CD4-positive, alpha-beta T cell treated with Interferon gamma for 1 hour (primary cell): ENCODE measurements around the gene ABR.
"Not testable (repeated sequence)": the region's sequence is repeated elsewhere in the genome, so short reads cannot be mapped to it uniquely, and the experiment has no call there.

Experiments
- DNase-seq: peaks from one replicate; pipeline ENCODE4 v3.0.0-alpha.2; 2020

Gene ABR

GRCh38 chr17:978103-979093 lies 201.4 kb downstream of the ABR start:
- DNase-seq, result no peak

DNA sequence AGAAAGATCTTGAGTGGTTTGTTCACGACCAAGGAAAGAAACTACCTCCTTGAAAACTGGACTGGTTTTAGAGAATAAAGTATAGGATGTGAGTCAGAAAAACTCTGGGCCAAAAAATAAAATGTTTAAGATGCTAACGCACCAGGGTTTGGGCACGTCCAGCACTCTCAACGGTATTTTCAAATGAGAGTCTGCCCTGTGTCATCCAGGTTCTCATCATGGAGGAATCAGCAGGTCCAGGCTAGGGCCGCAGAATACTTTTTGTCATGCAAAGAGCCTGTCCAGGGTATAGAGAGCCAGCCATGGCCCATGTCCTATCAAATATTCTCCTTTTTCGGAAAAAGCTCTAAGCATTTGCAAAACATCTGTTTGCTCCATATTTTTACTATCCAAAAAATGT lies 202.6 kb downstream of the ABR start:
- no peak for DNase-seq

- no peak for DNase-seq
Measured at GRCh38 chr17:976312-976711, 203.5 kb downstream of the ABR start.

DNA sequence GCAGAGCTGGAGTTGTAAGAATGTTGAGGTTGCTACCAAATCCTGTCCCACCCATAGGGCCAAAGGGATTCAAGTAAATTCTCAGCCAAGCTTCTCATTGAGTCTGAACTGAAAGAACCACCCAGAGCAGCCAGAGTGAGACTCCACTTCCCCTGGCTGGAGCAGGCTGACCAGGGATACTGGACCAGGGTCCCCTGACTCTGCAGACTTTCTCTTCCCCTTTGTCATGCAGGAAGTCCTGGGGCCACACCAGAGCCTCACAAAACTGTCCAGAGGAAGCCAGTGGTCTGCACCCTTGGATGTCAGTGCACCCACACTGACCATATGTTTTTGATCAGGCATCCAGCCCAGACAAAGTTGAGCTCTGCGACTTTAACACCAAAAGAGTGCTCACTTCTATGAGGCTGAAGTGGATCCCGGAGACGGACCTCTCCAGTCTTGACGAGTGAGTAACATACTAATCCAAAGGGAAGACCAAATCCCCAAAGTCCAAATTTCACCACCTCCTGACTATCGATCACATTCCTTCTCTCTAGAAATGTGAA lies 204.3 kb downstream of the ABR start:
- no peak for DNase-seq

- DNase-seq, result not testable (repeated sequence)
Measured at GRCh38 chr17:974778-975177, 205.0 kb downstream of the ABR start.

DNA sequence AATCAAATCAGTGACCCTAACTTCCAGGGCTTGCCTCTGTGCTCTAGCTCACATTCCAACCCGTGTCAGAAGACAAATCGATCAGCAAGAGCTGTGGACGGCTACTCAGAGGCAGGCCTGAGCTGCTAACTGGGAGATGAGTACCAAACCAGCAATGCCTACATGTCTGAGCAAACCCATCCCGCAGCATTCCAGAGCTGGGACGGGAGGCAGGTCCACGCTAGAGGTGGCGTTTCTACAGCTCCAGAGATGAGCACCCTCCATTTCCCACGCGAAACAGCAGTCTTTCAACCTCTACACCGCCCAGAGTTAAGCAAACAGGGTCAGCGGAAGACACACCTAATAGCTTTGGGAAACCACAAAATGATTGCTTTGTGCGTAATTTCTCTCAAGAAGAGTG lies 206.7 kb downstream of the ABR start:
- no peak for DNase-seq

DNA sequence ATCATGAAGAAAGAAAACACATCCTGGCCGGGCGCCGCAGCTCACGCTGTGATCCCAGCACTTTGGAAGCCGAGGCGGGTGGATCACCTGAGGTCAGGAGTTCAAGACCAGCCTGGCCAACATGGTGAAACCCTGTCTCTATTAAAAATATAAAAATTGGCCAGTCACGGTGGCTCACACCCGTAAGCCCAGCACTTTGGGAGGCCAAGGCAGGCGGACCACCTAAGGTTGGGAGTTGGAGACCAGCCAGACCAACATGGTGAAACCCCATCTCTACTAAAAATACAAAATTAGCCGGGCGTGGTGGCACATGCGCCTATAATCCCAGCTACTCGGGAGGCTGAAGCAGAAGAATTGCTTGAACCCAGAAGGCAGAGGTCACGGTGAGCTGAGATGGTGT lies 207.9 kb downstream of the ABR start:
- not testable (repeated sequence) for DNase-seq

DNA sequence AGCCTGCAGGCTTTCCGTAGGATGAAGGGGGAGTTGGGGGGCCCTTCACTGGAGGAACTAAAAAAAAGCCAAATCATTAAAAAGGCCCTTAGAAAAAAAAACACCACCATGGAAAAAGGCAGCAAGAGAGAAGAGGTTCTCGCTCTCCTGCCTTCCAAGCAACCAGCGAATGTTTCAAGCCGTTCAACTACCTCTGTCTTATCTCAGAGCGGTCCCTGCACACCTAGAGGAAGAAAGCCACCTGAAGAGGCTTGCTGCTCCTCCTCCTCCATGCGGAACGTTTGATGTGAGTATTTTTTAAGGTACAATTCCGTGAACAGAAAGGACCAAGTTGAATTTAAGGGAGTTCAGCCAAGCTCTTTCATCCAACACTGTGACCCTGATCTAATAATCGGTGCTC lies 209.4 kb downstream of the ABR start:
- no peak for DNase-seq

- DNase-seq, result no peak
Measured at GRCh38 chr17:969811-970355, 209.9 kb downstream of the ABR start.

DNA sequence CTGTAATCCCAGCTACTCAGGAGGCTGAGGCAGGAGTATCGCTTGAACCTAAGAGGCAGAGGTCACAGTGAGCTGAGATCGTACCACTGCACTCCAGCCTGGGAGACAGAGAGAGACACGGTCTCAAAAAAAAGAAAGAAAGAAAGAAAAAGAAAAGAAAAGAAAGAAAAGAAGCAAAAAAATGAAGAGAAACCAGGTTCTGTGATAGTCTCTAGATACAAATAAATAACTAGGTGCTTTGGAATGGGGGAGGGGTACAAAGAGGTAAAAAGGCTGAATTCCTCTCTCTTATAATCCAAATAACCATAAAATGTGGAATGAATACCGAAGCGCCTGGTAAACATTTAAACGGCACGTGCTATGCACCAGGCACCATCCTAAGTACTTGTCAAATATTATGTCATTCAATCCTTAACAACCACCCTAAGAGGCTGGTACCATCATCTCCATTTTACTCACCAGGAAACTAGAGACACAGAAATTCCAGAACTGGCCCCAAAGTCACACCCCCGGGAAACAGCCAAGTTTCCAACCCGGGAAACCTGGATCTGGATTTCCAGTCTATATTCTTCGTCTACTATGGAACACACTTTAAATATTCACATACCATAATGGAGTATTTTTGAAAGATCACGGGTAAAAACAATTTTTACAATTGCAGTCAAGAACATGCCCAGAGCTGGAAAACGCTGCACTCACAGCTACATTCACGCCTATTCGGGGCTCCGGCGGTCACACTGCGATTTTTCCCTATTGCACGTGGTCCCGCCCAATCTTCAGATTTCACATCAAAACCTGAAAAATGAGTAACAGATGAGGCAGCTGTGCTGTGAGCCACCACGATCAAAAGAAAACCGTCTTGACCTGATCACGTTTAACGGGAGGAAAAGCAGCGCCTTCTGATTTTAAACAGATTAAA lies 210.7 kb downstream of the ABR start:
- DNase-seq, result no peak

GRCh38 chr17:967122-967521 lies 212.7 kb downstream of the ABR start:
- DNase-seq, result no peak

DNA sequence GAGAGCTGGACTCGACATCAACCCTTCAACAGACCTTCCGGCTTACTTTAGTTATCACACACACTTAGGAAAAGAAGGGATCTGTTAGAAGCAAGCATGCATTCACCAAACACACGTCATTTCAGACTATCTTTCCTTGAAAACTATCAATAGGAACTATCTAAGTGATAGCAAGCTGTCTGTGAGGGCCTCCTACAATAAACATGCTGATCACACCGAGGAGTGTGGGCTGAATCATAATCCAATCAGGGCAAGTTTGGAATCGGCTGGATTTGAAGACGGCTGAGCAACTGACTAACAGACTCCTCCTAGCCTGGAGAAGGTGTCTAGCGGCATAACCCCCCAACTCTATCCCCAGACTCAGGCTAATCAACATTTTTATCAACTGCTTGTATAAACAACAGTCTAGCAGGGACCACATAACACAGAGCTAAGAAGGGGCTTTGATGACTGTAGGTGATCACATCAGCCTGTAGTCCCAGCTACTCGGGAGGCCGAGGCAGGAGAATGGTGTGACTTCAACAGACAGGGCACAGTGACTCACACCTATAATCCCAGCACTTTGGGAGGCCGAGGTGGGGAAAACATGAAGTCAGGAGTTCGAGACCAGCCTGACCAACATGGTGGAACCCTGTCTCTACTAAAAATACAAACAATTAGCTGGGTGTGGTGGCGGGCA lies 214.3 kb downstream of the ABR start:
- DNase-seq, result no peak

GRCh38 chr17:964876-965275 lies 214.9 kb downstream of the ABR start:
- DNase-seq, result no peak

DNA sequence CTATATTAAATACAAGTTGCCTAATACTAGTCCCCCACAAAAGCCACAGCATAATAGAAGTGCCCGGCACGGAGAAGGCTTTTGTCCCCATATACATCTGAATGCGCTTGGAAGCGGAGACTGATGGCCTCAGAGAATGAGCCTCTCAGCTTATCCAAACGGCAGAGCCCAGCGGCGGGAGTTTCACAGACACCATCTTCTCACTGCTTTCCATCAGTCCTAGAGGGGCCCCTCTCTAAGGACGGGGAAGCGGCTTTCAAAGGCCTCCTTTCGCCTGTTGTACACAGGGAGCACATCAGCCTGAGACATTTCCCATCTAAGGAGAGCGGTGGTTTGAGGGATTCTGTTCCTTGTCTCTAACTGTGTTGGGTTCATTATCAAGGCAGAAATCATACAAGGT lies 217.1 kb downstream of the ABR start:
- no peak for DNase-seq

DNA sequence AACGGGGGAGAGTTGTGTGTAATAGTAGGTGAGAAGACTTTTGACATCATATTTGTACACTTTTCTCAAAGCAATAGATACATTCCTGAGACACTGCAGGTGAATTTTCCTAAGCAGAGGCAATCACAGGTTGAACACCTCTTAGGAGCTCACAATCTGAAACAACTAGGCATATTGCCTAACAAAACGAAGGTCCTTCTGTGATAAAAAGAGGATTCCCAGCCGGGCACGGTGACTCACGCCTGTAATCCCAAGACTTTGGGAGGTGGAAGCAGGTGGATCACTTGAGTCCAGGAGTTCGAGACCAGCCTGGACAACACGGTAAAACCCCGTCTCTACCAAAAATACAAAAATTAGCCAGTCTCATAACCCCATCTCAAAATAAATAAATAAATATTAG lies 217.6 kb downstream of the ABR start:
- no peak for DNase-seq

DNA sequence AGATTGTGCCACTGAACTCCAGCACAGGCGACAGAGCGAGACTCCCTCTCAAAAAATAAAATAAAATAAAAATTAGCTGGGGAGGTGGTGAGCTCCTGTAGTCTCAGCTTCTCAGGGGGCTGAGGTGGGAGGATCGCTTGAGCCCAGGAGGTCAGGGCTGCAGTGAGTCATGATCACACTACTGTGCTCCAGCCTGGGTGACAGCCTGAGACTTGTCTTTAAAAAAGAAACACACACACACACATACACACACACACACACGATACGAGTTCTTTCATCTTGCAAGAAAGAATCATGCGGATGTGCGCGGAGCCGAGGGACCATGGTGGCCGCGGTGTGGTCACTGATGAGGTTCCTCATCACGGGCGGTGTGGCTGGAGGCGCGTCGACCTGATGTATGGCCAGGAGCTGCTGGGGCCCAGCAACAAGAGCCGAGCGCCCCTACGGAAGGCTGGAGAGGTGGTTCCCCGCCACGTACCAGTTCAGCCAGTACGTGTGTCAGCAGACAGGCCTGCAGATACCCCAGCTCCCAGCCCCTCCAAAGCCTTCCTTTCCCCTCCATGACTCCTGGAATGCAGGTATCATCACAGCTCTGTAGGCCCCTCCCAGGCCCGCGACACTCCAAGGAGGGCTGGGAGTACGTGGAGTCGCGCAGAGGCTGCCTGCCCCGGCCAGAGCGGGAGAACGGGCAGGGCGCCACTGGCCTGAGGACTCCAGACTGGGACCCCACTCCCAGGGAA lies 220.9 kb downstream of the ABR start:
- no peak for DNase-seq

DNA sequence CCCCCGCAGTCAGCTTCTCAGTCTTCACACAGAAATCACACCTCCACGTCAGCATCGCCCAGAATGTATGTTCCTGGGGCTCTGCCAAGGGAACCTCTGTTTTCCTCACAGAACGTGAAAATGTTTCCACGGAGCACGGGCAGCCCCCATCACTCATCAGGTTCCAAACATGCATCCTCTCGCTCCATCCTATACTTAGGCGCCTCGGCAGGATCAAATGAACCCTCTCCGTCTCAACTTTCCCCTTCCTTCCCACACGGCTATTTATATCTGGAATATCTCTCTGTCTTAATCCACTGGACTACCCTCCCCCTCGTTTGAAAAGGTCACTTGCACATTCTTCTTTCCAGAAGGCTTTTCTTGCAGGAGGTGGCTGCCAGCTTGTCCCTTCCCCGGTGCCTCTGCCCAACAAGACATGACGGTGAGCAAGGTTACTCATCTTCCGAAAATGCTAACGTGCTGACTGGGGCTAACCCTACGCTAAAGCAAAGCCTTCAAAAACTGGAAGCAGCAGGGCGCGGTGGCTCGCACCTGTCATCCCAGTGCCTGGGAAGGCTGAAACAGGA lies 221.8 kb downstream of the ABR start:
- DNase-seq, result no peak

DNA sequence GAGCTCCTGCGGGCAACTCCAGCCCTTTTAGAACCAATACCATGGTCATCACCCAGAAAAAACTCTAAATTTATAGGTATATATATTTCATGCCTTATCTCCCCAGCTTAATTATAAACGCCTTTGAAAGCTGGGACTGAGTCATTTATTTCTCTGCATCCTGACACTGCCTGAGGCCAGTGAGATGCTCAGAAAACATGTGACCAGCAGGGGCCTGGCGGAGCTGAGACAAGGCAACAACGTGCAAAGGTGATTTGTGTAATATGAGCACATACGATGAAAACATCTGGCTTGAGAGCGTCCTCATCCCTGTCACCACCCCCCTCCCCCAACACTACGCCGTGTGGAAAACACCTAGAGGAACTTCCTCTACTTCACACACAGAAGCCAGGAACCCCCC lies 222.9 kb downstream of the ABR start:
- DNase-seq, result no peak

DNA sequence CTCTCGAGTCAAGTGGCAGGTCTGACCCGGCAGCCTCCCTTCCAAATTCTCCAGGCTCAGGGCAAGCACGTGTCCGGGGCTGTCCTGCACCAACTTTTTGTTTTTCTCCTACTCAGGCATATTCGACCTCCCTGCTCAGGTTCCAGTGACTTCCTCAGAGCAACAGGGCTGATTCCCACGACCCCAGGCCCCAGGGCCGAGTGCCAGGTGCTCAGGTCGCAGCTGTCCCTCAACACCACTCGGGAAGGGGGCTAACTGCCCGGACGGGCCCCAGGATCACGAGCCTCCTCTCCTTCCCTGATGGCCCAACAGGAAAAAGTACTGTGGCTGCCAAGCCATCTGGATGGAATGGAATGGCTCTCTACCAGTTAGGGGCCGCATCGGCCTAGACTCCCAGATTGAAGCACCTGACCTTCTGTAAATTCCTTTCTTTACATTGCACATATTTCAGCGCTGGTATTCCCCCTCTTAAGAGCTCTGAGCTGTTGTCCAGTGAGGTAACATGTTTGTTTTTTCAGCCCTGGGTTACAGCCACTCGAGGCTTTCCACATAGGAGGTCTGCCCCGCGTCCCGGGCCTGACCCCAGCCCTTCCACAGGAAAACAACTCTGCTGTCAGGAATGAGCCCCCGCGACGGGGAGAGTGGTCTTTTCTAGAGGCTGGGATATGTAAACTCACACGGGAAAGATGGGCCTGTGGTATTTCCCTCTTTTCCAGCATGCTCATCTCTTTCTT lies 225.2 kb downstream of the ABR start:
- DNase-seq, result no peak

GRCh38 chr17:953767-954166 lies 226.0 kb downstream of the ABR start:
- DNase-seq, result no peak
